HG03025 (cell line): ENCODE measurements around the gene TMEM248.
A peak's percentile ranks its signal among the peaks of the same experiment; 100 is the strongest.
"Not testable (repeated sequence)": the region's sequence is repeated elsewhere in the genome, so short reads cannot be mapped to it uniquely, and the experiment has no call there.

Experiments used
- ATAC-seq: cut with Tn5 transposase; IDR thresholded peaks from one replicate; pipeline ENCODE4 v1.9.1; 2021; ENCODE audit warnings: mild to moderate bottlenecking, moderate library complexity; ENCODE audit not compliant: unreplicated experiment, low FRiP score

TMEM248 gene

DNA sequence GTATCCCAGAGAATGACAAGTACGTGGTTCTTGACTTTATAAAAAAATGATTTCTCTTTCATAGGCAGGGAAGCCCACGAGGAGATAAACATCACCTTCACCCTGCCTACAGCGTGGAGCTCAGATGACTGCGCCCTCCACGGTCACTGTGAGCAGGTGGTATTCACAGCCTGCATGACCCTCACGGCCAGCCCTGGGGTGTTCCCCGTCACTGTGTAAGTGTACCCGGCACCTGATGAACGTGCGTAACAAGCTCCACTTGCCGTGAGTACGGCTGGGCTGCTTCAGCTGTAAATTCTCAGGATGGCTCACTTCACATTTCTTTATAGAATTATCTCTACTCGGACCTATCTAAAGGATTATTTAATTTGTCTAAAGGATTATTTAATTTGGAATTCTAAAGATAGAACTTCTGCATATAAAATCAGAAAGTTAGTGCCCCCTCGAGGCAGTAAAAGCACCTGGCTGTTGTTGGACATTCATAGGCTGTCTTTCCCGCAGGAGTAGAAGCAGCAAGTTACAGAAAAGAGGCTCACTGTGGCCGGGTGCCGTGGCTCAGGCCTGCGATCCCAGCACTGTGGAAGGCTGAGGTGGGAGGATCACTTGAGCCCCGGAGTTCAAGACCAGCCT is 27.6 kb downstream of the TMEM248 start:
- no peak for ATAC-seq

DNA sequence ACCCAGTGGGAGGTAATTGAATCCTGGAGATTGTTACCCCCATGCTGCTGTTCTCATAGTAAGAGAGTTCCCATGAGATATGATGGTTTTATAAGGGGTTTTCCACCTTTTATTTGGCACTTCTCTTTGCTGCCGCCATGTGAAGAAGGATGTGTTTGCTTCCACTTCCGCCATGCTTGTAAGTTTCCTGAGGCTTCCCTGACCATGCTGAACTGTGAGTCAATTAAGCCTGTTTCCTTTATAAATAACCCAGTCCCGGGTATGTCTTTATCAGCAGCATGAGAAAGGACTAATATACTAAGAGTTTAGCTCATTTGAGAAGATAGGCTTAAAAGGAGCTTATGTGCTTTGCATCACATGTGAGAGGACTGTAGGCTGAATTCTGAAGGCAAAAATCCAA is 29.3 kb downstream of the TMEM248 start:
- no peak for ATAC-seq

DNA sequence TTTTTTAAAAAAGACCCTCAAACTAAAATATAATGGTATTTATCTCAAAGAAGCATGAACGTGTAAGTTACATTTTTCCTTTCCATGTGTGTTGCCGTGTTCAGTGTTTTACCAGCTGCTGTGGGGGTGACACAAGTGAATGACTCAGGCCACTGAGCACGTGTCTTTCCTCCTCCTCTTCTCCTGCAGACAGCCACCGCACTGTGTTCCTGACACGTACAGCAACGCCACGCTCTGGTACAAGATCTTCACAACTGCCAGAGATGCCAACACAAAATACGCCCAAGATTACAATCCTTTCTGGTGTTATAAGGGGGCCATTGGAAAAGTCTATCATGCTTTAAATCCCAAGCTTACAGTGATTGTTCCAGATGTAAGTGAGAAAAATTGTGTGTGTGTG is 29.7 kb downstream of the TMEM248 start:
- no peak for ATAC-seq

DNA sequence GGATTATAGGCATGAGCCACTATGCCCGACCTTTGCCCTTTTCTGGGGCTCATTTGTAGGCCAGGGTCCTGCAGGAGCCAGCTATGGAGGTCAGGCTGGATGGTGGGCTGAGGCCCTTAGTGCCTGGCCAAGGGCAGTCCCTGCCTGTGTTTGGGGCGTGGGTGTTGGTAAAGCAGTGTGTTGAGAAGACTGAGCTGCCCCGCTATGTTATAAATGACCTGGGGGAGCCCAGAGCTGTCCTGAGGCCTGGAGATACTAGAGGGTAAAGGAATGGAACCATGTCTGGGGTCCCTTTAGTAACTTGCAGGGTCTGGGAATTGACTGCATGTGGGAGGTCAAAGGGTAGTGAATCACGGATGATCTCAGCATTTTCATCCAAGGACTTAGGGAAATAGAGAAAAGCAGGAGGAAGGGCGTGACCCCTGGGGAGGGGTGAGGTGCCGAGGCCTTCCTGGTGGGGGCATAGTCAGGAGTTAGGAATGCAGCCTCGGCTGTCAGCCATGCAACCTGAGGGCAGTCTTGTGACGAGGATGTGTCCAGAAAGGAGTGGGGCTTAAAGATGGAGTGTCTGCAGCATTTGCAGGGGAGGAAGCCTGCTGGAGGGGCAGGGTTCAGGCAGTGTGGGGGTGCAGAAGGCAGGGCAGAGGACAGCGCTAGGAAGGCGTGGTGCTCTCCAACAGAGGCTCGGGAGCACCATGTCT is 31.5 kb downstream of the TMEM248 start:
- ATAC-seq: no peak

DNA sequence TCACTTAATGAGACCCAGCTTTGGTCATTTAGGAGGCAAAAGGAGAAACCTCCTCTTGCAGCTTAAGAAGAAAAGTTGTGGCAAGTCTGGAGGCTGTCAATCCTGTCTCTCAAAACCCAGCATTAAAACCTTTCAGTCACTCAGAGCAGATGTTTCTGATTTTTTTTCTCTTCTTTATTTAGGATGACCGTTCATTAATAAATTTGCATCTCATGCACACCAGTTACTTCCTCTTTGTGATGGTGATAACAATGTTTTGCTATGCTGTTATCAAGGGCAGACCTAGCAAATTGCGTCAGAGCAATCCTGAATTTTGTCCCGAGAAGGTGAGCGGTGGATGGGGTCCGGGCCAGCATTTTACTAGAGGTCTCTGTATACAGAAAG is 32.0 kb downstream of the TMEM248 start:
- ATAC-seq: no peak

DNA sequence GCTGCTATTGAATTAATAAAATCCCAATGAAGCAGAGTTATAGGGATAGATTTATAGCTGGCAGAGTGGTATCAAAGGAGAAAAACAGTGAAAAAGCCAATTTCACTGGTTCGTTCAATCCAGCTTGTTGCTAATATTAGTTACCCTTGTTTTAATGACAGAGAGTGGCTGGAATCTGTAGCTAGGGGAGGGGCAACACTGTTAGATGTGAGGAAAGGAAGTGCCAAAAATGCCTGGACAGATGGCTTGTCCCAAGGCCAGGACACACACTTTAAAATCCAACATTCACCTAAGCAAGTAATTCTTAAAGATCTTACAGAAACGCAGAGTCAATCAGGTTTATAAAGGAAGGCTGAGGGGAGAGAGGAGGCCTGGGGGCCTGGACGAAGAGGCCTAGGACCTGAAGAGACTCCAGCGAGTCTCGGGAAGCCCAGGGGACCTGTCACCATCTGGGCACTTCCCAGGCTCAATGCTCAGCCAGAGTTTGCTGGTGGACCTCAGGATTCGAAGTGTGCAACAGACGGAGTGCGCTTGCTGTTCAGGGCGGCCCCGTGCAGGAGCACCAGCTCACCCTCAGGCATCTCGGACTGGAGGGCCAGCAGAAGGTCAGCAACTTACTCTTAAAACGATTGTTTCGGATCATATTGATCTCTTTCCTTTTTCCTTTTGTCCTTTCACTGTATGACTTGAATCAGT is 36.7 kb downstream of the TMEM248 start:
- no peak for ATAC-seq

DNA sequence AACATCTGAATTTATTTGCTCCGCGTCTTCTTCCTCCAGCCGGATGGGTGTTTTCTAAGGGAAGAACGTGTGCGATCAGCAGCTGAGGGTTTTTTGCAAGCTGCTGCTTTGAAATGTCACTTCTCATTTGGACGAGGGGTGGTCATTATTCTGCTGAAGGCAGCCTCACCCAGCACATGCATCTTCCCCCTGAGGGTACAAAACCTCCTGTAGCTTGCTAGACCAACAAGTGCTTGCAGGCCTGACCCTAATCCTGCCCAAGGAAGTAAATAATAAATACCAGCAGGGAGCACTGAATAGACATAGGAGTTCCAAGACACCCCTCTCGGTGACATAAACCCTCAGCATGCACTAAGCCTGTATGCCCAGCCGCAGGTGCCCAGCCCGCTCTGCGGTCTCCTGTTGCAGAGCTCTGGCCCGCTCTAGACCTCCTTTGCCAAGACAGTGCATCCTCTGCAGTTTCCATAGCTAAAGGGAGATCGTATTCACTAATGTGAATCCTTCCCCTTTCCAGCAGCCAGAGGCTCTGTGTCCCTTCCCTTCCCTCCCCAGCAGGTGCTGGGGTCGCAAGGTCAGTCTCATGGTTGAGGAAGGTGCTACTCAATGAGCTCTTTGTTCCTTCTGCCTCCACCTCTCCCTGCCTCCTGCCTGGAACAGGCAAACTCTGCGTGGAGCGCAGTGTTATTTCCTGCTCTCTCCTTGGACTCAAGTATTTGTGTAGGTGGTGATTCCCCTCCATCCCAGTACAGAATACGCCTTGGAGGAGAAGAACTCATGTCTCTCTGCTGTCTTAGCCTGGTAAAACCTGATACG is 37.7 kb downstream of the TMEM248 start:
- ATAC-seq: no peak

DNA sequence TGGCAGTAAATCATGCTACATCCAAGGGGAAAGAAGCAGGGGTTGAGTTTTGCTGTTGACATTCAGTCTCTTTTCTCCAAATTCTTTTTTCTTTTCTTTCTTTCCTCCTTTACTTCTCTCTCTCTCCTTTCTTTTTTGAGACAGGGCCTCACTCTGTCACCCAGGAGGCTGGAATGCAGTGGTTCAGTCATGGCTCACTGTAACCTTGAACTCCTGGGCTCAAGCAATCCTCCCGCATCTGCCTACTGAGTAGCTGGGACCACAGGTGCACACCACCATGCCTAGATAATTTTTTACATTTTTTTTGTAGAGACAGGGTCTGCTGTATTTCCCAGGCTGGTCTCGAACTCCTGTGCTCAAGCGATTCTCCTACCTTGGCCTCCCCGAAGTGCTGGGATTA is 39.2 kb downstream of the TMEM248 start:
- no peak for ATAC-seq

DNA sequence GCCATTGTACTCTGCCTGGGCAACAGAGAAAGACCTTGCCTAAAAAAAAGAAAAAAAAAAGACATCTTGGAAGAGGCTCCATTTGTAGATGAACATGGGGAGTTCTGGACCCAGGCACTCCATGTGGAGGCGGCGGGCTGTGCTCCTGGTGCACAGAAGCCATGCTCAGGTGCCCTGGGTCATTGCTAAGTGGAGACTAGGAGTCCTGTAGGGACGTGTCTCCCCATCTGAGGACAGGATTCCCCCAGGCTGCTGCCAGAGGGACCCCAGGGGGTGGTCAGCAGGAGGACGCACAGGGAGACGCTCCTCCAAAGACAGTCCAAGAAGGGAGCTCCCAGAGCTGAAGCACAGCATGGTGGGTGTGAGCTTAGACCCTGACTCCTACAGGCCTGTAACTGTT is 40.1 kb downstream of the TMEM248 start:
- no peak for ATAC-seq

DNA sequence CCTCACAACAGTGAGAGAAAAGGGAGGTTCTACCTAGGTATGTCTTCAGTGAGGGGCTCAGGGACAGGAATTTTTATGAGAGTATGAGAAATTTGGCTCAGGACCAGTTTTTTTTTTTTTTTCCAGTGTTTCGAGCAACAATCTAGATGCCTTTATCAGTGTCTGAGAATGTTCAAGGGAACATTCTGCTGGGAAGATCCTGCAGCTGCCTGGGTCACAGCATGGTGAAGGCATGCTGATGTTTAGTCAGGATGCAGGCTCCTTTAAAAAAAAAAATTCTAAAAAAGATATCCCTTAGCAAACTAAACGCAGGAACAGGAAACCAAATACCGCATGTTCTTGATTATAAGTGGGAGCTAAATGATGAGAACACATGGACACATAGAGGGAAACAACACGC is 43.4 kb downstream of the TMEM248 start:
- no peak for ATAC-seq

DNA sequence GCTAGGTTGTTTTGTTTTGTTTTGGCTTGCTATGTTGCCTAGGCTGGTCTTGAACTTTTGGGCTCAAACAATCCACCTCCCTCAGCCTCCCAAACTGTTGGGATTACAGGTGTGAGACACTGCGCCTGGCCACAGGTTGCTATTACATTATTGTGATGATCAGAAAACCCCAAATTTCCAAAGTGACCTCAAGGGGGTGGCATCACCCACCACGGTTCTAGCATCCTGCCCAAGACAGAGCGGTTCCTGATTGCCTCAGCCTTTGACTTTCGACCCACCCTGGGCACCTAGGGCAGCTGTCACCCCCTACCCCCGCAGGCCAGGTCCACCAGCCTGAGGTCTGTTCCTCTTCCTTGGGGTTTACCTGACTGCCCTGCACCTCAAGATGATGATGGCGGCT is 46.0 kb downstream of the TMEM248 start:
- no peak for ATAC-seq

DNA sequence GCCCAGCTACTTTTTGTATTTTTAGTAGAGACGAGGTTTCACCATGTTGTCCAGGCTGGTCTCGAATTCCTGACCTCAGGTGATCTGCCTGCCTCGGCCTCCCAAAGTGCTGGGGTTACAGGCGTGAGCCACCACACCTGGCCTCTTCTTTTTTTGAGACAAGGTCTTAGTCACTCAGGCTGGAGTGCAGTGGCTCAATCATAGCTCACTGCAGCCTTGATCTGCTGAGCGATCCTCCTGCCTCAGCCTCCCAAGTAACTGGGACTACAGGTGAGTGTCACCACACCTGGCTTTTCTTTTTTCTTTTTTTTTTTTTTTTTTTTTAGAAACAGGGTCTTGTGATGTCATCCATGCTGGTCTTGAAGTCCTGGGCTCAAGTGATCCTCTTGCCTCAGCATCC is 48.0 kb downstream of the TMEM248 start:
- ATAC-seq: not testable (repeated sequence)

DNA sequence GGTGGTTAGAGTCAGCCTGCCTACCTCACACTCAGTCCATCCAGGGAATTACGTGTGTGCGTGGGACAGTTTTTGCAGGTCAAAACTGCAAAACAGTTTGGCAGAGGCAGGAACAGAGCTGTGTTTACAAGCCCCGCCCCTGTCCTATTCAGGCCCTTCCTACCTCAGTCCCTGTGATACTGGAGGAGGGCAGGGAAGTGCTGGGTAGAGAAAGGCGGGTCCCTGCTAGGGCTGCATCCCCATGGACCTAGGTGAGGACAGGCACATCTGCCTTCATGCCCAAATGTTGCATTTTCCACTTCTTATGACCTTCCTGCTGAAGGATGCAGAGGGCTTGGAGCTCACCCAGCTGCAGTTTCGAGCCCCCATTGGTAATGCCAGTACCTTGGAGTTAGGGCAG is 49.3 kb downstream of the TMEM248 start:
- ATAC-seq: no peak

DNA sequence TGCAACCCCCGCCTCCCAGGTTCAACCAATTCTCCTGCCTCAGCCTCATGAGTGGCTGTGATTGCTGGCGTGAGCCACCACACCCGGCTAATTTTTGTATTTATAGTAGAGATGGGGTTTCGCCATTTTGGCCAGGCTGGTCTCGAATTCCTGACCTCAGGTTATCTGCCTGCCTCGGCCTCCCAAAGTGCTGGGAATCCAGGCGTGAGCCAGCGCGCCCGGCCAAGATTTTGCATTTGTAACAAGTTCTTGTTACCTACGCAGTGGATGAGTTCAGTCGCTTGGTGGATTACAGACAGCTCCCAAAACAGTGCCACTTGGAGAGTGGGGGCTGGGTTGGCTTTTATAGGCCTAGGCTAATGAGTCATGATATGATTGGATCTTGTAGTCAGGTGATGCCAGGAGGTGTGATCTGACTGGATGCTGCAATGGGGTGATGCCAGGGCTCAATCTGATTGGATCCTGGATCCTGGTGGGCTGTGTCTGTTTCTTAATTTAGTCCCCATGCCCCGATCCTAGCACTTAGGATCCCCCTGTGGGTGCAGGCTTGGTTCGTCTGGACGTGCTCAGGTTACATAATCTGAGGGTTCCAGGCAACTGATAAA is 54.1 kb downstream of the TMEM248 start:
- no peak for ATAC-seq

DNA sequence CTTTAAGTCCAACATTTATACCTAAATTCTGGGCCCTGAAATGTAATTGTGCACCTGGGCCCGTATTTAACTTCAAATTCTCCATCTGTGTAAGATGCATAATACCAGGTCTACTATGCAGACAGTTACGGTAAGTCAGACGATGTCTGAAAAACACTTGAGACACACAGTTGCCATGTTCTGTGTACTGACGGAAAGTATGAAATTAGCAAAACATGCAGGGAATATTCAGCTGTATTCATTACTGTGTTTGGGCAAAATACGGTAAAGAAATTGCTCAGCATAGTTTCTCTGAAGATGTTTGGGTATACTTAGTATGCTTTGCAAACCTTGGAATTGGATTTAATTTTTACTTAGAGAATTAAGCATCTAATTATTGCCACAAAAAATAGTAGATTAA is 57.3 kb downstream of the TMEM248 start:
- ATAC-seq: not testable (repeated sequence)

DNA sequence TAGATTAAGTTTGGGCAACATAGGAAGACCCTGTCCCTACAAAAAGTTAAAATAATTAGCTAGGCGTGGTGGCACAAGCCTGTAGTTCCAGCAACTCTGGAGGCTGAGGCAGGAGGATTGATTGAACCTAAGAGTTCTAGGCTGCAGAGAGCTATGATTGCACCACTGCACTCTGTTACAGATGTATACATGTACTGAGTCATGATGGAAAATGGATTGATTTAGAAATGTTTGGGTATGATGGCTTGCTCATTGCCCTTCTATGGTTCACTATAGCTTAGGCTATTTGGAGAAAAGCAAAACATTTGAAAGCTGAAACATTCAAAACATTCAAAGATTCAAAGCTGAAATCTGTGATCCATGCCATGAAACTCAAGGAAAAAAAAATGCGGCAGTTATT is 58.0 kb downstream of the TMEM248 start:
- ATAC-seq: not testable (repeated sequence)

DNA sequence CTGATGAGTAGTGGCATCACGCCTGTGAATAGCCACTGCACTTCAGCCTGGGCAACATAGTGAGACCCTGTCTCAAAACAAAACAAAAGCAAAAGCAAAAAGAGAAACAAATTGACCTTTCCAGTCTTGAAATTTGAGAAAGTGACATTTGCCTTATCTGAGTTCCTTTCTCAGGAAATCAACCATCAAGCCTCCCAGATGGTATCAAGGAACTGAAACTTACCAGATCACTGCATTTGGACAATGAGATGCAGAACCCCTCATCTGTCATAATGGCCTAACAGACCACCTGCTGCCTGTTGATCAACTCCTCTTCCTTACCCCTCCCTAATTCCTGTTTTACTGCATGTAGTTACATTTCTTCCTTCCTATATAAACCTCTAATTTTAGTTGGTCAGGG is 59.3 kb downstream of the TMEM248 start:
- not testable (repeated sequence) for ATAC-seq

DNA sequence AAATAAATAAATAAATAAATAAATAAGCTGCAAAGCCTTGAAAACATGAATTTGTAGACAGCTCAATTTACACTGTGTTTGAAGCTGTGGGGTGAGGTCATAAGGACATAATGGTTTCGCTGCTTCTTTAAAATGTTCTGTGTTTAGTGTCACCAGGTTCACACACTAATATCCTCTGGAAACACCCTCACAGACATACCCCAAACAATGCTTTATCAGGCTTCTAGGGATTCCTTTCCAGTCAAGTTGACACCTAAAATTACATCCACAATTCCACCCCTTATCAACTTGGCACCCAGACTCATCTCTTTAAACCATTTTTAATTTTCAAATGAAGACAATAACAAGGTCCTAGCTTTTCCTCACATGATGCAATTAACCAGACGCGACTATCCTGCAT is 68.5 kb downstream of the TMEM248 start:
- ATAC-seq: not testable (repeated sequence)

DNA sequence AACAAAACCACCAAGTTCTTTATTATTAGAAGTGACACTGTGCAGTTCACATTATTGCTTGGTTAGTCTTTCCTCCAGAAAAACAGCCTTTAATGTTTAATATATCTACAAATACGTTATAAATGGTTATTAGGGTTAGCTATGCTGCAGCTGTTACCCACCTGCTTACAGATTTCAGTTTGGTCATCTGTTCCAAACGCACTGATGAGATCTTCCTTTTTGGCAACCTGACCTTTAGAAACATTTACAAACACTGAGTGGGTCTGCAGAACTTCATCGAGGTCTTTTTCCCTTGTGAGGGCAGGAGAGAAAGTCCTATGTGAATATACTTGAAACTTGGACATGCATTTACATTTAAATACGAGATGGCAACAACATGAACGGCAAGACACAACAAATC is 73.0 kb downstream of the TMEM248 start:
- ATAC-seq: not testable (repeated sequence)

DNA sequence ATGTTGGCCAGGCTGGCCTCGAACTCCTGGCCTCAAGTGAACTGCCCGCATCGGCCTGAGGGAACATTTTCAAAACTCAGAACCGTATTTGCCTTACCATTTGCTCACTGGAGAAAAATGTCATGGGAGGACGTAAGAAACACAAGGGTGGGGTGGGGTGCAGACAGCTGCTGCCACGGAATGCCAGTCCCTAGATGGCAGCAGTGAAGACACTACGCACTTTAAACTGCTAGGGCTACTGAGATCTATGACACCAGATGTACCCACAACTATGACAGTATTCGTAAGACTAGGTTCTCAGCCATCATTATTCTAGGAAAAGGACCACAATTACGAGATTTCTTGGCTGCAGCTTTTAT is 73.6 kb downstream of the TMEM248 start:
- peak; percentile 29 for ATAC-seq
